Loucy (cell line): ENCODE results near the gene EPYC.

Experiments used
- H2AFZ ChIP-seq: fragments of 200-600 bp; sonication (generic); 2 replicates; pipeline ENCODE4 v1.6.0; 2016; ENCODE audit warnings: antibody characterized with exemption, mild to moderate bottlenecking, low read length, moderate library complexity
- H3F3A ChIP-seq: fragments of 200-600 bp; 2 replicates; pipeline ENCODE4 v1.6.0; 2016; ENCODE audit warnings: antibody characterized with exemption, low read depth, mild to moderate bottlenecking
- H3K27me3 ChIP-seq: fragments of 200-600 bp; sonication (generic); 2 replicates; pipeline ENCODE4 v1.6.1; 2014; ENCODE audit warnings: low read length, mild to moderate bottlenecking; ENCODE audit not compliant: insufficient read depth, poor library complexity, severe bottlenecking
- H3K36me3 ChIP-seq: fragments of 200-600 bp; sonication (generic); 2 replicates; pipeline ENCODE4 v1.6.1; 2016; ENCODE audit warnings: low read length; ENCODE audit not compliant: insufficient read depth
- H3K4me1 ChIP-seq: fragments of 200-600 bp; sonication (generic); 2 replicates; pipeline ENCODE4 v1.5.1; 2014; ENCODE audit warnings: low read length, mild to moderate bottlenecking; ENCODE audit not compliant: insufficient read depth, poor library complexity, severe bottlenecking
- H3K4me2 ChIP-seq: fragments of 200-600 bp; sonication (generic); 2 replicates; pipeline ENCODE4 v1.6.0; 2014; ENCODE audit warnings: antibody characterized with exemption, low read length, low read depth, mild to moderate bottlenecking; ENCODE audit not compliant: poor library complexity, severe bottlenecking
- H3K4me3 ChIP-seq: fragments of 200-600 bp; sonication (generic); 2 replicates; pipeline ENCODE4 v1.5.1; 2014; ENCODE audit warnings: low read length, mild to moderate bottlenecking, mixed read lengths; ENCODE audit not compliant: poor library complexity, severe bottlenecking
- H3K79me2 ChIP-seq: fragments of 200-600 bp; sonication (generic); 2 replicates; pipeline ENCODE4 v1.6.1; 2014; ENCODE audit warnings: low read length; ENCODE audit not compliant: insufficient read depth
- H3K9ac ChIP-seq: fragments of 200-600 bp; sonication (generic); 2 replicates; pipeline ENCODE4 v1.6.0; 2014; ENCODE audit warnings: mild to moderate bottlenecking, low read depth, low read length, moderate library complexity; ENCODE audit not compliant: poor library complexity, severe bottlenecking
- H3K9me2 ChIP-seq: fragments of 200-600 bp; sonication (generic); replicated peaks from 2 replicates; pipeline ENCODE4 v1.6.1; 2016; ENCODE audit warnings: low read depth, low read length, mixed read lengths
- H3K9me3 ChIP-seq: fragments of 200-600 bp; sonication (generic); 2 replicates; pipeline ENCODE4 v1.6.1; 2014; ENCODE audit warnings: mild to moderate bottlenecking, antibody characterized with exemption, low read length, low read depth; ENCODE audit not compliant: insufficient read depth
- H4K20me1 ChIP-seq: fragments of 200-600 bp; sonication (generic); 2 replicates; pipeline ENCODE4 v1.6.0; 2014; ENCODE audit warnings: antibody characterized with exemption, low read length, mild to moderate bottlenecking; ENCODE audit not compliant: insufficient read depth, poor library complexity, severe bottlenecking
- EZH2phosphoT487 ChIP-seq: fragments of 200-600 bp; IDR thresholded peaks from 2 replicates; pipeline ENCODE4 v1.6.1; 2018; ENCODE audit warnings: antibody characterized with exemption, mild to moderate bottlenecking, moderate library complexity, borderline replicate concordance
- TF ChIP-seq, protein P1 (sequence below): fragments of 200-600 bp; sonication (generic); conservative IDR thresholded peaks from 2 replicates; pipeline ENCODE4 v1.5.1; 2014; ENCODE audit warnings: mild to moderate bottlenecking, antibody characterized with exemption, low read length

The EPYC gene

DNA sequence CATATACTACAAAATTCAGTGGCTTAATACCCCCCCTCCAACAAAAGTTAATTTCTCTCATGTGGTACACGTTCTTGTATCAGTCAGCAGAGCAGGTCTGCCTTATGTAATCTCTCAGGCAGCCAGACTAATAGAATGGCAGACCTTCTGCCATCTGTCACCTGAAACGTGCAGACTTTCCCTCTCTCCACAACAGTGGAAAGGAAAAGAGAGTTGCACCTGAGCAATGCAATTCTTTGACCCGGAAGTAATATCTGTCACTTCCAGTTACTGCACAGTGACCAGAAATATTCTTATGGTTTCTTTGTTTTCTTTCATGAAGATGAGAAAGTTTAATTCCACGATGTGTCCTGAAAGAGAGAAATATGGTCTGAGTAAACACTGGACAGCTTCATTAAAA, 38.6 kb upstream of the EPYC start:
- Histone ChIP-seq H3K27me3 (no peaks in the 10 kb centered on the region), H3K9me2 (no peaks in the 10 kb centered on the region), H3K9ac (no peak overlapping the region), H4K20me1 (no peaks in the 10 kb centered on the region), H3F3A (no peaks in the 10 kb centered on the region), H3K4me3 (no peak overlapping the region), H3K36me3 (no peaks in the 10 kb centered on the region), H3K9me3 (no peaks in the 10 kb centered on the region), H3K79me2 (no peaks in the 10 kb centered on the region), H3K4me1 (no peaks in the 10 kb centered on the region), H2AFZ (no peak overlapping the region), H3K4me2 (no peak overlapping the region)
- no peak for TF ChIP-seq EZH2phosphoT487
- TF ChIP-seq, protein P1, sequence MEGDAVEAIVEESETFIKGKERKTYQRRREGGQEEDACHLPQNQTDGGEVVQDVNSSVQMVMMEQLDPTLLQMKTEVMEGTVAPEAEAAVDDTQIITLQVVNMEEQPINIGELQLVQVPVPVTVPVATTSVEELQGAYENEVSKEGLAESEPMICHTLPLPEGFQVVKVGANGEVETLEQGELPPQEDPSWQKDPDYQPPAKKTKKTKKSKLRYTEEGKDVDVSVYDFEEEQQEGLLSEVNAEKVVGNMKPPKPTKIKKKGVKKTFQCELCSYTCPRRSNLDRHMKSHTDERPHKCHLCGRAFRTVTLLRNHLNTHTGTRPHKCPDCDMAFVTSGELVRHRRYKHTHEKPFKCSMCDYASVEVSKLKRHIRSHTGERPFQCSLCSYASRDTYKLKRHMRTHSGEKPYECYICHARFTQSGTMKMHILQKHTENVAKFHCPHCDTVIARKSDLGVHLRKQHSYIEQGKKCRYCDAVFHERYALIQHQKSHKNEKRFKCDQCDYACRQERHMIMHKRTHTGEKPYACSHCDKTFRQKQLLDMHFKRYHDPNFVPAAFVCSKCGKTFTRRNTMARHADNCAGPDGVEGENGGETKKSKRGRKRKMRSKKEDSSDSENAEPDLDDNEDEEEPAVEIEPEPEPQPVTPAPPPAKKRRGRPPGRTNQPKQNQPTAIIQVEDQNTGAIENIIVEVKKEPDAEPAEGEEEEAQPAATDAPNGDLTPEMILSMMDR: no peak

DNA sequence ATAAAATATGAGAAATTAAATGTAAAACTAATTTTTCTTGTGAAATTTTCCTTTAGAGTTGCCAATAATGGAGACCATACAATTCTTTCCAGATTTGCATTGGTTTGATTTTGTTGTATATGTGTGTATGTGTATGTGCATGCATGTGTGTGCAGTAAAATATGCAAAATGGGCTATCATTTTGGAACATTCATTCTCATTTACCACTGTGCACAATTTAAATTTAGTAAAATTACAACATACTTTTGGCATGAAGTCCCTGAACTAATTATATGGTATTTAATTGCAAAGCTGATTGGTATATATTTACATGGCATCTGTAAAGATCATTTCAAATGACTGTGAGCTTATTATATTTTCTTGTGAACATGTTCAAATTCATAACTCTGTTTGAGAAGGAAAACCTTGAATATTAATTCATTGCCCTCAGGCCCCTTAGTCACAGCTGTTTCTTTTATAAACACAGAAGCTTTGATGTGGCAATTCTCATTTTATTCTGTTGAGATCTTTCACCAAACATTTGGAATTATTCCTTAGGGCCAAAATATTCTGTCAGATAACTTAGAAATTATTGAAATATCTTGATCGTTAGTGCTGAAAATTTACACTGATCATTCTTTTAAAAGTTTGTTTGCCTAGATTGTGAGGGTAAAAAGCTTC, 35.5 kb upstream of the EPYC start:
- no peak overlapping the region for H3K4me2 ChIP-seq
- no peaks in the 10 kb centered on the region for H3K27me3 ChIP-seq
- no peak overlapping the region for H3K4me3 ChIP-seq
- TF ChIP-seq, protein P1: no peak
- TF ChIP-seq EZH2phosphoT487: no peak
- no peaks in the 10 kb centered on the region for H3K9me2 ChIP-seq
- H3K9ac ChIP-seq: no peak overlapping the region
- H3K79me2 ChIP-seq: no peaks in the 10 kb centered on the region
- no peak overlapping the region for H2AFZ ChIP-seq
- H3K36me3 ChIP-seq: no peaks in the 10 kb centered on the region
- no peaks in the 10 kb centered on the region for H3K9me3 ChIP-seq
- H4K20me1 ChIP-seq: no peaks in the 10 kb centered on the region
- no peaks in the 10 kb centered on the region for H3K4me1 ChIP-seq
- no peaks in the 10 kb centered on the region for H3F3A ChIP-seq

DNA sequence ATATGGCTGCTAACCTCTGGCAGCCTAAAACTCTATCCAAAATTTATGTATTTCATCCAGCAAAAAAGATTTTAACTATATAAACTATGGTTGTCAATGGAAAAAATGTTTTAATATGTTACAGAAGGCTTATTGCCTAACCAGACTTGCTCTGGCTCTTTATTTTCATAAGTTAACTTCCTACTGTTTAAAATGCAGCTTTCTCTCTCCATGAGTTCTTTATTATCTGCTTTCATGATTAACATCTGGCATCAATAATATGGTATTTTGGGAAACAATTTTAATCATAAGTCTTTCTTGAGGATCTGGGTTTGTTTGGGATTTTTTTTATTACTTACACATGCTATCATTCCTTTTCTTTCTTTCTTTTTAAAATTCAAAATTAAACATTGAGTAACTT, 32.5 kb upstream of the EPYC start:
- no peak overlapping the region for H2AFZ ChIP-seq
- no peaks in the 10 kb centered on the region for H4K20me1 ChIP-seq
- TF ChIP-seq, protein P1: no peak
- no peak for TF ChIP-seq EZH2phosphoT487
- H3K27me3 ChIP-seq: no peaks in the 10 kb centered on the region
- no peaks in the 10 kb centered on the region for H3K36me3 ChIP-seq
- H3F3A ChIP-seq: no peaks in the 10 kb centered on the region
- no peaks in the 10 kb centered on the region for H3K9me2 ChIP-seq
- no peaks in the 10 kb centered on the region for H3K9me3 ChIP-seq
- no peak overlapping the region for H3K4me2 ChIP-seq
- no peaks in the 10 kb centered on the region for H3K79me2 ChIP-seq
- no peaks in the 10 kb centered on the region for H3K4me1 ChIP-seq
- H3K4me3 ChIP-seq: no peak overlapping the region
- H3K9ac ChIP-seq: no peak overlapping the region
